Measurements from ENCODE around the gene IFI6. TPM values are rescaled to one million over a fixed set of nuclear protein-coding genes. Genes with fewer than 3 reads are reported as not detected.

The IFI6 gene
- total RNA-seq, 1 experiment from 2014 or later: 8.6 TPM

DNA sequence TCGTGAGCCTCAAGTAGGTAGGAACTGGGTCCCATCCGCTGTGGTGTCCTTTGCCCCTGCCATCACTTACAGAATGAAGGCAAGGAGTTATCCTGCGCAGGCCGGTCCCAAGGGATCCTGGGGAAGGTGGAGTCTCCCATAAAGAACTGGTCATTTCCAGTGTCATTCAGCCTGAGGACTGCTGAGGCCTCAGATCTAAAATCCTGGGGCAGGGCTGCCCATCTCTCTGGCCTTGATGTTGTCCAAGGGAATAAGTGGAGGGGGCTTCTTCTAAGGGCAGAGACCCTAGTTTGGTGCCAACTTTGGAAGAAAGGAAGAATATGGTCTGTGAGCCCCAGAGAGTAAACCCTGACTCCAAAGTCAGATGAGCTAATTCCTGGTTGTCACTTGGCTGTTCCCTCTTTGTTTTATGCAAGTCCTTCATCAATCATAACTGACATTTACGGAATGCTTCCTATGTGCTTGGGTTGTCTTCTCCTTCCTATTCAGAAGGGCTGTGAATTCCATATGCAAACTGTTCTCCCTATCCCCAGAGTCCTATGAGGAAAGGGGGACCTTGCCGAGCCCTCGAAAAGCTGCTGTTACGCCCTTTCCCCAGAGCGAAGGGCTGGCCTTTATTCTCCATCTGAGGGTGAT lies 6.9 kb downstream of the IFI6 start:
- Histone ChIP-seq H2AFZ (no peak overlapping the region), H3K9me2 (ENCODE audit: insufficient read depth) (no peaks in the 10 kb centered on the region), H3K27me3 (ENCODE audit: insufficient read depth, low read depth) (no peaks in the 10 kb centered on the region), H3K36me3 (ENCODE audit: low read depth) (no peaks in the 10 kb centered on the region), H3K4me3 (no peak overlapping the region), H3K79me2 (ENCODE audit: low read depth) (no peaks in the 10 kb centered on the region), H3K4me2 (no peak overlapping the region), H3K9me3 (ENCODE audit: insufficient read depth, low read depth) (no peaks in the 10 kb centered on the region), H3F3A (ENCODE audit: insufficient read depth, low read depth) (0 out of 2 replicates have a peak, but pooled peaks cover 7% of the 10 kb centered on the region), H3K27ac (no peak overlapping the region), H3K4me1 (replicated peaks; ENCODE audit: insufficient read depth) (no peaks in the 10 kb centered on the region), H4K20me1 (ENCODE audit: insufficient read depth) (no peaks in the 10 kb centered on the region)
- intact Hi-C loops (cut with micrococcal nuclease; ENCODE audit: unreplicated experiment): loop anchor here (10.0 kb wide), 1 partner anchor 310 kb away; no protein-coding TSS in a partner anchor
- no peak for DNase-seq
- POLR2A ChIA-PET (ENCODE audit: unreplicated experiment): interaction anchor here (0.6 kb wide), 1 partner anchor 60 kb away, joined by 9 read pairs; the partner anchor contains the start of gene FAM76A
- BruUV-seq (replicated peaks): no TSS peak
- CTCF ChIA-PET: no interaction called here
- no peak for TF ChIP-seq EZH2 (IDR thresholded peaks at IDR 0.05; ENCODE audit: low read depth)
- TF ChIP-seq, protein P1, sequence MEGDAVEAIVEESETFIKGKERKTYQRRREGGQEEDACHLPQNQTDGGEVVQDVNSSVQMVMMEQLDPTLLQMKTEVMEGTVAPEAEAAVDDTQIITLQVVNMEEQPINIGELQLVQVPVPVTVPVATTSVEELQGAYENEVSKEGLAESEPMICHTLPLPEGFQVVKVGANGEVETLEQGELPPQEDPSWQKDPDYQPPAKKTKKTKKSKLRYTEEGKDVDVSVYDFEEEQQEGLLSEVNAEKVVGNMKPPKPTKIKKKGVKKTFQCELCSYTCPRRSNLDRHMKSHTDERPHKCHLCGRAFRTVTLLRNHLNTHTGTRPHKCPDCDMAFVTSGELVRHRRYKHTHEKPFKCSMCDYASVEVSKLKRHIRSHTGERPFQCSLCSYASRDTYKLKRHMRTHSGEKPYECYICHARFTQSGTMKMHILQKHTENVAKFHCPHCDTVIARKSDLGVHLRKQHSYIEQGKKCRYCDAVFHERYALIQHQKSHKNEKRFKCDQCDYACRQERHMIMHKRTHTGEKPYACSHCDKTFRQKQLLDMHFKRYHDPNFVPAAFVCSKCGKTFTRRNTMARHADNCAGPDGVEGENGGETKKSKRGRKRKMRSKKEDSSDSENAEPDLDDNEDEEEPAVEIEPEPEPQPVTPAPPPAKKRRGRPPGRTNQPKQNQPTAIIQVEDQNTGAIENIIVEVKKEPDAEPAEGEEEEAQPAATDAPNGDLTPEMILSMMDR (conservative IDR thresholded peaks at IDR 0.05): no peak

DNA sequence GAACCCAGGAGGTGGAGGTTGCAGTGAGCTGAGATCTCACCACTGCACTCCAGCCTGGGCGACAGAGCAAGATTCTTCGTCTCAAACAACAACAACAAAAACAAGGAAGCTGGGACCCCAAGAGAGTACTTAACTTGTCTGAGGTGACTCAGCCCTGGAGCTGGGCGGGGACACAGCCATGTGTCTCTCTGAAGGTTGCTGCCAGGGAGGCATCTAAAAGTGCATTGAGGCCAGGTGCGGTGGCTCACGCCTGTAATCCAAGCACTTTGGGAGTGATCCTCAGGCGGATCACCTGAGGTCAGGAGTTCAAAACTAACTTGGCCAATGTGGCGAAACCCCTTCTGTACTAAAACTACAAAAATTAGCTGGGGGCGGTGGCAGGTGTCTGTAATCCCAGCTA lies 7.7 kb downstream of the IFI6 start:
- Histone ChIP-seq H3K4me2 (no peak overlapping the region), H3K27ac (no peak overlapping the region), H2AFZ (no peak overlapping the region), H3K4me3 (no peak overlapping the region), H3K9me2 (ENCODE audit: insufficient read depth) (no peaks in the 10 kb centered on the region), H3K79me2 (ENCODE audit: low read depth) (no peaks in the 10 kb centered on the region), H3K27me3 (ENCODE audit: insufficient read depth, low read depth) (no peaks in the 10 kb centered on the region), H4K20me1 (ENCODE audit: insufficient read depth) (no peaks in the 10 kb centered on the region), H3K4me1 (replicated peaks; ENCODE audit: insufficient read depth) (peaks cover 2% of the 10 kb centered on the region; the same call in 1 of the 2 replicates), H3K36me3 (ENCODE audit: low read depth) (no peaks in the 10 kb centered on the region), H3K9me3 (ENCODE audit: insufficient read depth, low read depth) (no peaks in the 10 kb centered on the region), H3F3A (ENCODE audit: insufficient read depth, low read depth) (peaks cover 10% of the 10 kb centered on the region; the same call in 1 of the 2 replicates)
- BruUV-seq (replicated peaks): no TSS peak
- intact Hi-C loops (cut with micrococcal nuclease; ENCODE audit: unreplicated experiment): loop anchor here (5.0 to 10.0 kb wide), 3 partner anchors 247 to 311 kb away; no protein-coding TSS in a partner anchor
- POLR2A ChIA-PET (ENCODE audit: unreplicated experiment): no interaction called here
- no peak for DNase-seq
- TF ChIP-seq, protein P1 (conservative IDR thresholded peaks at IDR 0.05): no peak
- no peak for TF ChIP-seq EZH2 (IDR thresholded peaks at IDR 0.05; ENCODE audit: low read depth)
- CTCF ChIA-PET: interaction anchor here (0.6 kb wide), 1 partner anchor 93 kb away, joined by 5 read pairs; no protein-coding TSS in a partner anchor

GRCh38 chr1:27662707-27663393 lies 9.1 kb downstream of the IFI6 start:
- no peak overlapping the region for H3K27ac ChIP-seq

More at GRCh38 chr1:27662707-27663393, 9.1 kb downstream of the IFI6 start:
- H2AFZ ChIP-seq: no peak overlapping the region
- ChIA-PET CTCF (interaction anchor here (0.6 to 1.4 kb wide), 11 partner anchors 41 to 365 kb away, joined by 3 to 13 read pairs (median 5); partner anchors contain the start of genes AHDC1 and FAM76A), POLR2A (ENCODE audit: unreplicated experiment) (interaction anchor here (0.6 kb wide), 1 partner anchor 104 kb away, joined by 3 read pairs; no protein-coding TSS in a partner anchor)
- no peaks in the 10 kb centered on the region for H3K36me3 ChIP-seq (ENCODE audit: low read depth)
- no TSS peak for BruUV-seq (replicated peaks)
- H3K4me1 ChIP-seq (replicated peaks; ENCODE audit: insufficient read depth): peaks cover 9% of the 10 kb centered on the region; the same call in 1 of the 2 replicates
- H3K9me3 ChIP-seq (ENCODE audit: insufficient read depth, low read depth): no peaks in the 10 kb centered on the region
- H3K4me3 ChIP-seq: no peak overlapping the region
- no peaks in the 10 kb centered on the region for H3K27me3 ChIP-seq (ENCODE audit: insufficient read depth, low read depth)
- peaks cover 21% of the 10 kb centered on the region; the same call in 1 of the 2 replicates for H3F3A ChIP-seq (ENCODE audit: insufficient read depth, low read depth)
- no peaks in the 10 kb centered on the region for H3K9me2 ChIP-seq (ENCODE audit: insufficient read depth)
- no peak for TF ChIP-seq EZH2 (IDR thresholded peaks at IDR 0.05; ENCODE audit: low read depth)
- TF ChIP-seq, protein P1 (conservative IDR thresholded peaks at IDR 0.05): peak; percentile 84
- H3K4me2 ChIP-seq: no peak overlapping the region
- H4K20me1 ChIP-seq (ENCODE audit: insufficient read depth): no peaks in the 10 kb centered on the region
- intact Hi-C loops (cut with micrococcal nuclease; ENCODE audit: unreplicated experiment): loop anchor here (1.0 to 10.0 kb wide), 6 partner anchors 55 to 362 kb away; no protein-coding TSS in a partner anchor
- DNase-seq: peak; percentile 53 to 78
- H3K79me2 ChIP-seq (ENCODE audit: low read depth): no peaks in the 10 kb centered on the region

Measured in PC-9 (cell line).